ENCODE measurements around the gene CDC7. TPM values are rescaled to one million over a fixed set of nuclear protein-coding genes. Genes with fewer than 3 reads are reported as not detected.

The CDC7 gene
- total RNA-seq, 1 donor from 2014 or later, result 16.3 TPM

GRCh38 chr1:91503975-91504530 lies 3.4 kb downstream of the CDC7 start:
- no peak for DNase-seq (ENCODE audit: low spot score in 2 of 2, unreplicated experiment in 2 of 2)
- no peak for TF ChIP-seq CTCF (IDR thresholded peaks at IDR 0.05; ENCODE audit: unreplicated experiment)
- H3K27ac Mint-ChIP-seq, result no peak overlapping the region
- no peaks in the 10 kb centered on the region for H3K36me3 Mint-ChIP-seq
- H3K4me3 Mint-ChIP-seq, result no peak overlapping the region
- no peaks in the 10 kb centered on the region for H3K27me3 Mint-ChIP-seq (ENCODE audit: low read depth)
- H3K9me3 Mint-ChIP-seq, result no peaks in the 10 kb centered on the region
- peaks cover 18% of the 10 kb centered on the region for H3K4me1 Mint-ChIP-seq

- Mint-ChIP-seq H3K4me3 (no peak overlapping the region), H3K9me3 (no peaks in the 10 kb centered on the region), H3K36me3 (peaks cover 3% of the 10 kb centered on the region), H3K27me3 (ENCODE audit: low read depth) (no peaks in the 10 kb centered on the region), H3K27ac (no peak overlapping the region), H3K4me1 (peaks cover 18% of the 10 kb centered on the region)
- no peak for TF ChIP-seq CTCF (IDR thresholded peaks at IDR 0.05; ENCODE audit: unreplicated experiment)
- no peak for DNase-seq (ENCODE audit: low spot score in 2 of 2, unreplicated experiment in 2 of 2)
Observed at GRCh38 chr1:91505086-91505485, 4.4 kb downstream of the CDC7 start.

GRCh38 chr1:91506071-91506470 lies 5.4 kb downstream of the CDC7 start:
- Mint-ChIP-seq H3K4me1 (peaks cover 18% of the 10 kb centered on the region), H3K9me3 (no peaks in the 10 kb centered on the region), H3K27ac (no peak overlapping the region), H3K36me3 (peaks cover 3% of the 10 kb centered on the region), H3K27me3 (ENCODE audit: low read depth) (no peaks in the 10 kb centered on the region), H3K4me3 (no peak overlapping the region)
- no peak for TF ChIP-seq CTCF (IDR thresholded peaks at IDR 0.05; ENCODE audit: unreplicated experiment)
- no peak for DNase-seq (ENCODE audit: low spot score in 2 of 2, unreplicated experiment in 2 of 2)

- H3K27me3 Mint-ChIP-seq (ENCODE audit: low read depth), result no peaks in the 10 kb centered on the region
- no peak for TF ChIP-seq CTCF (IDR thresholded peaks at IDR 0.05; ENCODE audit: unreplicated experiment)
Observed at GRCh38 chr1:91507328-91507727, 6.7 kb downstream of the CDC7 start.

GRCh38 chr1:91510754-91511153 lies 10.1 kb downstream of the CDC7 start:
- Mint-ChIP-seq H3K4me3 (no peak overlapping the region), H3K27ac (no peak overlapping the region), H3K9me3 (no peaks in the 10 kb centered on the region), H3K4me1 (peaks cover 2% of the 10 kb centered on the region), H3K36me3 (peaks cover 6% of the 10 kb centered on the region), H3K27me3 (ENCODE audit: low read depth) (no peaks in the 10 kb centered on the region)
- TF ChIP-seq CTCF (IDR thresholded peaks at IDR 0.05; ENCODE audit: unreplicated experiment), result no peak
- no peak for DNase-seq (ENCODE audit: low spot score in 2 of 2, unreplicated experiment in 2 of 2)

More at GRCh38 chr1:91507328-91507727, 6.7 kb downstream of the CDC7 start:
- Mint-ChIP-seq H3K4me3 (no peak overlapping the region), H3K4me1 (peaks cover 9% of the 10 kb centered on the region), H3K9me3 (no peaks in the 10 kb centered on the region), H3K36me3 (peaks cover 3% of the 10 kb centered on the region), H3K27ac (no peak overlapping the region)
- DNase-seq (ENCODE audit: low spot score in 2 of 2, unreplicated experiment in 2 of 2), result no peak

GRCh38 chr1:91511386-91511785 lies 10.7 kb downstream of the CDC7 start:
- H3K27me3 Mint-ChIP-seq (ENCODE audit: low read depth), result no peaks in the 10 kb centered on the region
- H3K4me3 Mint-ChIP-seq, result no peak overlapping the region
- peak overlapping the region; percentile 26 for H3K27ac Mint-ChIP-seq
- no peak for DNase-seq (ENCODE audit: low spot score in 2 of 2, unreplicated experiment in 2 of 2)
- no peaks in the 10 kb centered on the region for H3K9me3 Mint-ChIP-seq
- peaks cover 2% of the 10 kb centered on the region for H3K4me1 Mint-ChIP-seq
- peak; percentile 71 for TF ChIP-seq CTCF (IDR thresholded peaks at IDR 0.05; ENCODE audit: unreplicated experiment)
- peaks cover 8% of the 10 kb centered on the region for H3K36me3 Mint-ChIP-seq

All from mesothelial cell of epicardium (in vitro differentiated cells).